Activated T-helper 9 cell treated with anti-CD3 and anti-CD28 coated beads, Interleukin-2, amount 50 U/mL, for 16 hours (primary cell): ENCODE results near the gene PCNX2.
A peak's percentile ranks its signal among the peaks of the same experiment; 100 is the strongest.

Experiments used
- DNase-seq: peaks from one replicate; pipeline ENCODE4 v3.0.0-alpha.2; 2020; ENCODE audit warnings: low read depth

PCNX2 gene

GRCh38 chr1:233319272-233319671 lies 23.7 kb upstream of the PCNX2 start:
- DNase-seq = no peak

- no peak for DNase-seq
Observed at GRCh38 chr1:233316473-233316872, 20.9 kb upstream of the PCNX2 start.

GRCh38 chr1:233315718-233316301 lies 20.3 kb upstream of the PCNX2 start:
- no peak for DNase-seq

- no peak for DNase-seq
Observed at GRCh38 chr1:233313434-233314155, 18.1 kb upstream of the PCNX2 start.

GRCh38 chr1:233304489-233305102 lies 9.1 kb upstream of the PCNX2 start:
- DNase-seq = no peak

GRCh38 chr1:233300326-233300725 lies 4.8 kb upstream of the PCNX2 start:
- DNase-seq = no peak

- no peak for DNase-seq
Observed at GRCh38 chr1:233299450-233299849, 3.9 kb upstream of the PCNX2 start.

GRCh38 chr1:233295975-233296322 lies 424 bp upstream of the PCNX2 start:
- no peak for DNase-seq

GRCh38 chr1:233294913-233295236 lies 650 bp downstream of the PCNX2 start:
- DNase-seq = peak; percentile 11

GRCh38 chr1:233293556-233294446 lies 1.7 kb downstream of the PCNX2 start:
- no peak for DNase-seq

- DNase-seq = no peak
Observed at GRCh38 chr1:233290396-233291034, 5.0 kb downstream of the PCNX2 start.

GRCh38 chr1:233289676-233290075 lies 5.8 kb downstream of the PCNX2 start:
- DNase-seq = no peak

GRCh38 chr1:233282582-233282886 lies 13.0 kb downstream of the PCNX2 start:
- DNase-seq = no peak

GRCh38 chr1:233281711-233282581 lies 13.6 kb downstream of the PCNX2 start:
- DNase-seq = no peak

GRCh38 chr1:233279971-233280370 lies 15.6 kb downstream of the PCNX2 start:
- DNase-seq = no peak

- DNase-seq = no peak
Observed at GRCh38 chr1:233278631-233279030, 16.9 kb downstream of the PCNX2 start.

GRCh38 chr1:233277637-233278606 lies 17.6 kb downstream of the PCNX2 start:
- no peak for DNase-seq

- no peak for DNase-seq
Observed at GRCh38 chr1:233269656-233270055, 25.9 kb downstream of the PCNX2 start.

- DNase-seq = no peak
Observed at GRCh38 chr1:233268389-233269022, 27.0 kb downstream of the PCNX2 start.

GRCh38 chr1:233261695-233262094 lies 33.8 kb downstream of the PCNX2 start:
- no peak for DNase-seq
